GM20431 (cell line): ENCODE measurements around the gene NLGN1.

Experiments
- in situ Hi-C: fragments of 300-500 bp; cut with MseI, MboI; formaldehyde crosslinking; loops from one replicate; pipeline ENCODE4 v1.15.0; 2020; ENCODE audit warnings: low sequenced_read_pairs; ENCODE audit not compliant: unreplicated experiment

The NLGN1 gene

GRCh38 chr3:174332391-174332790 is 934.8 kb downstream of the NLGN1 start:
- in situ Hi-C loops = no loop called here

DNA sequence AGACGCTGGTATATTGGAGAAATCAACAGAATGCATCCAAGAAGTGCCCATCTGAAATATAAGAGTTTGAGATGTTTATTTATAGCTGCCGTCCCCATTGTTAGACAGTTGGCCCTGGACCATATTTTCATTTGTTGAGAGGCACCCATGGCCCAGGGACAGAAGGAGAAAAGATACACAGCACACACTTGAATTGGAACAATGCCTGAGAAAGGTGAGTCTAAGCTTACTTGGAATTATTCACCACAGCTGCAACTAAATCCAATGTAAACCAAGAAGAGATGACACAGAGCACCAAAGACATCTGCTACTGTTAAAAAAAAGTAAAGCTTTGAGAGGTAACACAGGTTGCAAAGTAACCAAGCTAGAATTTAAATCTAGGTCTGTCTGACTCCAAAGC is 936.1 kb downstream of the NLGN1 start:
- in situ Hi-C loops = no loop called here

GRCh38 chr3:174334111-174334510 is 936.6 kb downstream of the NLGN1 start:
- in situ Hi-C loops = no loop called here

DNA sequence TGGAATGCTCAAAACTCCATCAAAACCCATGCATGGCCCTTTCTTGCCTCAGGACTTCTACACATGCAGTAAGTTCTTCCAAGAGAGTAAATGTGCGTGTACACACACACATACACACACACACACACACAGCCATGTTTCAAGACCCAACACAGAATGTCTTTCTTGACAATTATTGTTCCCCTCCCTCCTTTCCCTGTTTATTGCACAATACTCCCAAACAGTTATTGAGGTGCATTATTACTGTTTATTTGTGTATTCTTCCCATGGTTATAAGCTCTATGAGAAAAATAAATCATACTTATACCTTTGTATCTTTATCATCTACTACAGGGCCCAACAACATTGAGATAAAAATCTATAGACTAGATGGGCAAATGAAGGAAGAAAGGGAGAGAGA is 937.8 kb downstream of the NLGN1 start:
- in situ Hi-C loops = no loop called here

DNA sequence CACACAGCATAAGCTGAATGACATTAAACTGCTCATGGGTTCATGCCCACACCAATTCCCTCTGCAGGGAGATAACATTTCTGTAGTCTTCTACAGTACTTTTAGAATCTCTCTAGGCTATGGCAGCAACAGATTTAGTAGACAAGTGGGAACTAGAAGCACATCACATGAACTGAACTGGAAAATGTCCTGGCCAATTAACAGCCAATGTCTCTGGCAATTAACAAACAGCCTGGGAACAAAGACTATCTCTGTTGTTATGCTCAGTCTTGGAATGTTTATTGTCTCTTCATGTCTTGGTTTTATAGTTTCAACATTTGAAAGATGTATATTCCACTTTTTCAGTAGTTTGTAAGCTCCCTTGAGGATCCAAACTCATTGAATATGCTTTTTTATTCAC is 938.4 kb downstream of the NLGN1 start:
- in situ Hi-C loops = no loop called here
